ENCODE data around the gene DALRD3.

Gene DALRD3

DNA sequence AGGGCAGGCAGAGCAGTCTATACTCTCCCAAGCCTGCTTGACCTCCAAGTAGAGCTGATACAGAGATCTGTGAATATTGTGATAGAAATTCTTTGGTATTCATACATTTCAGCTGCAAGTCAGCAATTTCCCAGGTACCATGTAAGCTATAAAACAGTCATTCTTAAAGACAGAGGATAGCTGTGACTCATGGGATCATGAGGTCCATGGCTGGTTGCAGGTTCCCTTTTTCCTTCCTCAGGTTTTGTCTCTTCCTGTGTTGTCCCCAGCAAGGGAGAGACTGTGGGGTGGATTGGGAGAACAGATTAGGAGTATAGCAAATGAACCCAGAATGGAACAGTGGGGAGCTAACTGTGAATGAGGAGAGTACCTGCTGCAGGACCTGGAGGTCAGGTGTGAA is 33.7 kb downstream of the DALRD3 start:
- H3K4me3 ChIP-seq (ENCODE audit: low read depth, low read length), result no peak overlapping the region
- TF ChIP-seq CTCF (IDR thresholded peaks at IDR 0.05; ENCODE audit: low read depth, low read length, missing control alignments), result no peak
- DNase-seq (ENCODE audit: low read depth), result no peak

- DNase-seq (ENCODE audit: low read depth), result no peak
- TF ChIP-seq CTCF (IDR thresholded peaks at IDR 0.05; ENCODE audit: low read depth, low read length, missing control alignments), result no peak
- H3K4me3 ChIP-seq (ENCODE audit: low read depth, low read length), result no peak overlapping the region
Measured at GRCh38 chr3:48983096-48983495, 35.3 kb downstream of the DALRD3 start.

GRCh38 chr3:48982686-48983085 is 35.7 kb downstream of the DALRD3 start:
- no peak for TF ChIP-seq CTCF (IDR thresholded peaks at IDR 0.05; ENCODE audit: low read depth, low read length, missing control alignments)
- no peak for DNase-seq (ENCODE audit: low read depth)
- no peak overlapping the region for H3K4me3 ChIP-seq (ENCODE audit: low read depth, low read length)

GRCh38 chr3:48982016-48982415 is 36.4 kb downstream of the DALRD3 start:
- TF ChIP-seq CTCF (IDR thresholded peaks at IDR 0.05; ENCODE audit: low read depth, low read length, missing control alignments), result no peak
- no peak for DNase-seq (ENCODE audit: low read depth)

GRCh38 chr3:48980295-48980694 is 38.1 kb downstream of the DALRD3 start:
- no peak for TF ChIP-seq CTCF (IDR thresholded peaks at IDR 0.05; ENCODE audit: low read depth, low read length, missing control alignments)
- no peak for DNase-seq (ENCODE audit: low read depth)
- no peak overlapping the region for H3K4me3 ChIP-seq (ENCODE audit: low read depth, low read length)

More at GRCh38 chr3:48982016-48982415, 36.4 kb downstream of the DALRD3 start:
- H3K4me3 ChIP-seq (ENCODE audit: low read depth, low read length), result no peak overlapping the region

- no peak for DNase-seq (ENCODE audit: low read depth)
- no peak for TF ChIP-seq CTCF (IDR thresholded peaks at IDR 0.05; ENCODE audit: low read depth, low read length, missing control alignments)
- H3K4me3 ChIP-seq (ENCODE audit: low read depth, low read length), result no peak overlapping the region
Measured at GRCh38 chr3:48979451-48979850, 38.9 kb downstream of the DALRD3 start.

GRCh38 chr3:48974076-48974864 is 44.1 kb downstream of the DALRD3 start:
- no peak for DNase-seq (ENCODE audit: low read depth)
- no peak for TF ChIP-seq CTCF (IDR thresholded peaks at IDR 0.05; ENCODE audit: low read depth, low read length, missing control alignments)
- no peak overlapping the region for H3K4me3 ChIP-seq (ENCODE audit: low read depth, low read length)
